Transverse colon (tissue), 4 donors: ENCODE measurements around the gene PLXND1. TPM values are rescaled to one million over a fixed set of nuclear protein-coding genes. Genes with fewer than 3 reads are reported as not detected.
A peak's percentile ranks its signal among the peaks of the same experiment; 100 is the strongest.

ENCODE experiments used
- DNase-seq: peaks from one replicate; pipeline ENCODE4 v3.0.0-alpha.2; 2019
- H3K27ac ChIP-seq, 4 donors: fragments of 200-600 bp; sonication (generic); 2 replicates each; pipeline ENCODE4 v1.5.1; 2016 to 2018; ENCODE audit warnings: inconsistent platforms in 4 of 4
- H3K27me3 ChIP-seq: fragments of 200-600 bp; sonication (generic); 2 replicates; pipeline ENCODE4 v1.5.1; 2017; ENCODE audit warnings: inconsistent platforms
- H3K36me3 ChIP-seq, 4 donors: fragments of 200-600 bp; sonication (generic); 2 replicates each; pipeline ENCODE4 v1.5.1; 2017 to 2019; ENCODE audit warnings: inconsistent platforms in 4 of 4
- H3K4me1 ChIP-seq, 4 donors: fragments of 200-600 bp; sonication (generic); 2 replicates each; pipeline ENCODE4 v1.5.1; 2017 to 2020; ENCODE audit warnings: inconsistent platforms in 4 of 4
- H3K4me3 ChIP-seq, 4 donors: fragments of 200-600 bp; sonication (generic); 1 replicate in 1 of 4; 2 replicates in 3 of 4; pipeline versions ENCODE4 v1.5.1 to v1.6.1; 2017 to 2019; ENCODE audit warnings: inconsistent platforms in 4 of 4
- H3K9me3 ChIP-seq, 2 donors: fragments of 200-600 bp; sonication (generic); 2 replicates each; pipeline ENCODE4 v1.5.1; 2017 to 2019; ENCODE audit warnings: inconsistent platforms in 2 of 2
- CTCF ChIP-seq, 5 experiments: fragments of 200-600 bp in 3 of 5; fragments of 450-650 bp in 2 of 5; sonication (generic) in 3 of 5; IDR thresholded peaks; 1 replicate in 2 of 5; 2 replicates in 3 of 5; pipeline ENCODE4 v1.5.1; 2016 to 2017; ENCODE audit warnings: antibody characterized with exemption in 5 of 5, inconsistent platforms in 3 of 5, mild to moderate bottlenecking in 2 of 5, moderate library complexity in 1 of 5
- EP300 ChIP-seq: sonication (generic); formaldehyde crosslinking; IDR thresholded peaks from one replicate; pipeline ENCODE4 v1.6.1; 2017; ENCODE audit warnings: antibody characterized with exemption, low read depth
- POLR2A ChIP-seq: fragments of 450-650 bp; IDR thresholded peaks from one replicate; pipeline ENCODE4 v1.6.1; 2016; ENCODE audit warnings: antibody characterized with exemption, mild to moderate bottlenecking, moderate library complexity
- POLR2AphosphoS5 ChIP-seq, 3 donors: sonication (generic); formaldehyde crosslinking; IDR thresholded peaks; one replicate each; pipeline ENCODE4 v1.6.1; 2016; ENCODE audit warnings: antibody characterized with exemption in 3 of 3
- WGBS, 2 donors: methylation state at CpG; one replicate each; pipeline ENCODE4 v1.1.5; 2018; ENCODE audit warnings: low coverage in 1 of 2; 5-methylcytosine and 5-hydroxymethylcytosine counted together
- in situ Hi-C, 4 donors: fragments of 200-750 bp; cut with MboI; loops; one replicate each; pipeline versions ENCODE4 v1.15.0 to v1.15.1; 2017; ENCODE audit warnings: low sequenced_read_pairs in 3 of 4, low pct_ligation_motif_present in 1 of 4, low pct_unique_long_range_greater_than_20kb in 1 of 4
- intact Hi-C: fragments of 100-400 bp; cut with DNase I; formaldehyde crosslinking; loops from one replicate; pipeline ENCODE4 v1.15.1; 2023; ENCODE audit warnings: low total_unique reads
- total RNA-seq, 4 donors: library from RNA; depleted of rRNA; stranded (reverse); fragments of >200 nt; gene quantifications; one replicate each; pipeline ENCODE4 v1.1.0, GENCODE V29; 2016

The PLXND1 gene
- total RNA-seq, 4 donors from 2014 or later = 26.4 to 71.8 (median 35.8) TPM

GRCh38 chr3:129555616-129556357, 50.7 kb downstream of the PLXND1 start:
- intact Hi-C loops = no loop called here
- Histone ChIP-seq H3K27me3 (no peaks in the 10 kb centered on the region), H3K9me3 (no peaks in the 10 kb centered on the region), H3K27ac (peak overlapping the region in 1 of 4 donors; percentile 13), H3K4me3 (no peak overlapping the region), H3K4me1 (peaks cover 1 to 41% (median 13%) of the 10 kb centered on the region in 4 donors), H3K36me3 (no peaks in the 10 kb centered on the region)
- WGBS, 2 donors = 81 to 89% methylated on average over 3 to 18 of the region's 18 CpGs
- in situ Hi-C loops = no loop called here
- no peak for DNase-seq
- no peak for TF ChIP-seq EP300
- TF ChIP-seq POLR2AphosphoS5 (IDR thresholded peaks at IDR 0.05) = no peak
- no peak for TF ChIP-seq CTCF (IDR thresholded peaks at IDR 0.05)
- no peak for TF ChIP-seq POLR2A

GRCh38 chr3:129555153-129555550, 51.3 kb downstream of the PLXND1 start:
- WGBS, 2 donors = 50 to 77% methylated on average over 1 to 13 of the region's 15 CpGs
- in situ Hi-C loops (no loop called here), intact Hi-C loops (no loop called here)
- no peaks in the 10 kb centered on the region for H3K27me3 ChIP-seq
- DNase-seq = no peak
- peak overlapping the region in 2 of 4 donors; percentile 3 to 13 for H3K27ac ChIP-seq
- no peaks in the 10 kb centered on the region for H3K9me3 ChIP-seq
- H3K4me3 ChIP-seq = no peak overlapping the region
- H3K4me1 ChIP-seq = peaks cover 0 to 36% (median 9%) of the 10 kb centered on the region in 4 donors
- no peaks in the 10 kb centered on the region for H3K36me3 ChIP-seq
- no peak for TF ChIP-seq POLR2A
- TF ChIP-seq EP300 = no peak
- TF ChIP-seq POLR2AphosphoS5 (IDR thresholded peaks at IDR 0.05) = no peak
- no peak for TF ChIP-seq CTCF (IDR thresholded peaks at IDR 0.05)

- no peaks in the 10 kb centered on the region for H3K9me3 ChIP-seq
- TF ChIP-seq POLR2A (no peak), EP300 (no peak), CTCF (IDR thresholded peaks at IDR 0.05) (no peak), POLR2AphosphoS5 (IDR thresholded peaks at IDR 0.05) (no peak)
- no peak overlapping the region for H3K4me3 ChIP-seq
- intact Hi-C loops (no loop called here), in situ Hi-C loops (no loop called here)
- WGBS, 2 donors = 68 to 70% methylated on average over 5 to 13 of the region's 13 CpGs
- no peaks in the 10 kb centered on the region for H3K27me3 ChIP-seq
- H3K36me3 ChIP-seq = no peaks in the 10 kb centered on the region
- no peak for DNase-seq
- peak overlapping the region in 1 of 4 donors; percentile 13 for H3K27ac ChIP-seq
- H3K4me1 ChIP-seq = peaks cover 0 to 32% (median 9%) of the 10 kb centered on the region in 4 donors
These were observed 51.9 kb downstream of the PLXND1 start for GRCh38 chr3:129554356-129555152.

- intact Hi-C loops (no loop called here), in situ Hi-C loops (no loop called here)
- Histone ChIP-seq H3K4me1 (peaks cover 0 to 24% (median 9%) of the 10 kb centered on the region in 4 donors), H3K27ac (no peak overlapping the region), H3K36me3 (no peaks in the 10 kb centered on the region), H3K9me3 (no peaks in the 10 kb centered on the region), H3K27me3 (no peaks in the 10 kb centered on the region), H3K4me3 (no peak overlapping the region)
- TF ChIP-seq POLR2A = no peak
- TF ChIP-seq CTCF (IDR thresholded peaks at IDR 0.05) = no peak
- no peak for TF ChIP-seq EP300
- TF ChIP-seq POLR2AphosphoS5 (IDR thresholded peaks at IDR 0.05) = no peak
- 33 to 34% methylated on average over 11 to 15 of the region's 15 CpGs for WGBS, 2 donors
- no peak for DNase-seq
These were observed 52.8 kb downstream of the PLXND1 start for GRCh38 chr3:129553719-129554118.
